IMR-90 (cell line): Measurements from ENCODE around the gene APBB3. TPM values are rescaled to one million over a fixed set of nuclear protein-coding genes. Genes with fewer than 3 reads are reported as not detected.

ENCODE experiments used
- ATAC-seq: fragments of 200-7000 bp; cut with Tn5 transposase; 2 replicates; pipeline ENCODE4 v1.9.1; 2020; ENCODE audit warnings: low read depth, mild to moderate bottlenecking, moderate library complexity
- BruUV-seq: library from RNA; stranded (reverse); fragments of 400-500 nt; replicated peaks from 2 replicates; lab custom pipeline; 2021; lab: Mats Ljungman, UMichigan
- CTCF ChIA-PET: fragments of 300-600 bp; formaldehyde crosslinking; extraction: SDS; loops from one replicate; lab custom pipeline; 2021; ENCODE audit warnings: antibody characterized with exemption; lab: Yijun Ruan, JAX
- POLR2A ChIA-PET: fragments of 300-600 bp; sonication (Branson Sonifier 250); formaldehyde crosslinking; loops from one replicate; lab custom pipeline; 2022; ENCODE audit warnings: antibody characterized with exemption; ENCODE audit not compliant: unreplicated experiment; lab: Charles Lee
- DNase-seq: peaks from one replicate; pipeline ENCODE4 v3.0.0; 2013
- H2AFZ ChIP-seq: replicated peaks from 2 replicates; pipeline ENCODE3; 2013; ENCODE audit warnings: low read length, mild to moderate bottlenecking; ENCODE audit not compliant: poor library complexity
- H2AK5ac ChIP-seq: 2 replicates; pipeline ENCODE4 v1.6.1; 2013; ENCODE audit warnings: low read depth, low read length, inconsistent platforms
- H2AK9ac ChIP-seq: replicated peaks from 2 replicates; pipeline ENCODE3; 2013; ENCODE audit warnings: mild to moderate bottlenecking, low read depth, low read length, moderate library complexity; ENCODE audit not compliant: poor library complexity
- H2BK120ac ChIP-seq: 2 replicates; pipeline ENCODE4 v1.6.1; 2013; ENCODE audit warnings: low read depth, low read length, inconsistent platforms
- H2BK15ac ChIP-seq: 3 replicates; pipeline ENCODE4 v1.6.1; 2013; ENCODE audit warnings: low read depth, low read length, inconsistent platforms
- H2BK20ac ChIP-seq: 2 replicates; pipeline ENCODE4 v1.6.1; 2013; ENCODE audit warnings: low read depth, mild to moderate bottlenecking, inconsistent platforms, low read length, moderate library complexity
- H2BK5ac ChIP-seq: 2 replicates; pipeline ENCODE4 v1.6.1; 2013; ENCODE audit warnings: mild to moderate bottlenecking, low read depth, low read length, inconsistent platforms; ENCODE audit not compliant: poor library complexity, severe bottlenecking
- H3K14ac ChIP-seq: replicated peaks from 2 replicates; pipeline ENCODE4 v1.6.1; 2013; ENCODE audit warnings: low read depth, low read length, inconsistent platforms
- H3K18ac ChIP-seq: 2 replicates; pipeline ENCODE4 v1.6.1; 2013; ENCODE audit warnings: low read depth, low read length, control low read depth
- H3K23ac ChIP-seq: 2 replicates; pipeline ENCODE4 v1.6.1; 2013; ENCODE audit warnings: low read depth, low read length, inconsistent platforms
- H3K27ac ChIP-seq: 2 replicates; pipeline ENCODE4 v1.5.1; 2013; ENCODE audit warnings: mild to moderate bottlenecking, control low read depth, low read length; ENCODE audit not compliant: insufficient read depth
- H3K27me3 ChIP-seq: 2 replicates; pipeline ENCODE4 v1.6.1; 2013; ENCODE audit warnings: low read length; ENCODE audit not compliant: control insufficient read depth, insufficient read depth
- H3K36me3 ChIP-seq: 2 replicates; pipeline ENCODE4 v1.6.1; 2013; ENCODE audit warnings: low read length, mixed read lengths; ENCODE audit not compliant: control insufficient read depth, insufficient read depth
- H3K4ac ChIP-seq: 2 replicates; pipeline ENCODE4 v1.6.1; 2013; ENCODE audit warnings: low read depth, low read length, inconsistent platforms
- H3K4me1 ChIP-seq: 2 replicates; pipeline ENCODE4 v1.6.1; 2013; ENCODE audit warnings: low read length, mixed read lengths; ENCODE audit not compliant: control insufficient read depth, insufficient read depth
- H3K4me2 ChIP-seq: 2 replicates; pipeline ENCODE4 v1.6.1; 2013; ENCODE audit warnings: low read depth, mild to moderate bottlenecking, control low read depth, low read length, moderate library complexity
- H3K4me3 ChIP-seq: 2 replicates; pipeline ENCODE4 v1.5.1; 2013; ENCODE audit warnings: low read depth, mild to moderate bottlenecking, control low read depth, low read length, moderate library complexity; ENCODE audit not compliant: insufficient read depth
- H3K56ac ChIP-seq: 2 replicates; pipeline ENCODE4 v1.6.1; 2013; ENCODE audit warnings: low read length, inconsistent platforms; ENCODE audit not compliant: insufficient read depth; ENCODE audit errors: extremely low read depth
- H3K79me1 ChIP-seq, 2 experiments: 2 replicates each; pipeline ENCODE4 v1.6.1; 2013; ENCODE audit warnings: low read length in 2 of 2, inconsistent platforms in 1 of 2, low read depth in 1 of 2
- H3K9ac ChIP-seq: 2 replicates; pipeline ENCODE4 v1.6.1; 2013; ENCODE audit warnings: low read depth, low read length, control low read depth
- H3K9me1 ChIP-seq: 2 replicates; pipeline ENCODE4 v1.6.1; 2013; ENCODE audit warnings: low read length, inconsistent platforms; ENCODE audit not compliant: insufficient read depth
- H3K9me3 ChIP-seq: 2 replicates; pipeline ENCODE4 v1.6.1; 2013; ENCODE audit warnings: low read length; ENCODE audit not compliant: control insufficient read depth, insufficient read depth
- H4K20me1 ChIP-seq: 2 replicates; pipeline ENCODE4 v1.6.1; 2013; ENCODE audit warnings: low read length, inconsistent platforms; ENCODE audit not compliant: insufficient read depth
- H4K5ac ChIP-seq: 2 replicates; pipeline ENCODE4 v1.6.1; 2013; ENCODE audit warnings: mild to moderate bottlenecking, low read depth, low read length, control low read depth
- H4K8ac ChIP-seq, 2 experiments: 2 replicates each; pipeline ENCODE4 v1.6.1; 2013; ENCODE audit warnings: low read depth in 2 of 2, low read length in 2 of 2, control low read depth in 1 of 2, inconsistent platforms in 1 of 2
- H4K91ac ChIP-seq: 2 replicates; pipeline ENCODE4 v1.6.1; 2013; ENCODE audit warnings: low read depth, low read length, inconsistent platforms; ENCODE audit not compliant: insufficient read depth
- BHLHE40 ChIP-seq: fragments of 150-350 bp; IDR thresholded peaks from 2 replicates; pipeline ENCODE4 v1.6.1; 2016; ENCODE audit warnings: mild to moderate bottlenecking, low read depth, low read length
- CEBPB ChIP-seq: IDR thresholded peaks from 2 replicates; pipeline ENCODE4 v1.6.1; 2012; ENCODE audit warnings: low read depth, low read length, improper control_type of control experiment
- FOS ChIP-seq: fragments of 150-350 bp; IDR thresholded peaks from 2 replicates; pipeline ENCODE4 v1.6.1; 2016; ENCODE audit warnings: low read depth, low read length
- POLR2A ChIP-seq: IDR thresholded peaks from 2 replicates; pipeline ENCODE4 v1.6.1; 2012; ENCODE audit warnings: mild to moderate bottlenecking, low read depth, low read length
- RFX5 ChIP-seq: IDR thresholded peaks from 2 replicates; pipeline ENCODE4 v1.8.0; 2012; ENCODE audit warnings: low read depth, mild to moderate bottlenecking, low read length, moderate library complexity
- WGBS, 2 experiments: methylation state at CpG; one replicate each; pipeline versions ENCODE4 v1.1.5 to v1.1.7; 2013; ENCODE audit warnings: missing lambda C conversion rate in 2 of 2; ENCODE audit not compliant: insufficient read length in 1 of 2; ENCODE audit errors: extremely low coverage in 2 of 2; 5-methylcytosine and 5-hydroxymethylcytosine counted together
- dilution Hi-C: fragments of 300-500 bp; cut with HindIII; formaldehyde crosslinking; loops from one replicate; pipeline ENCODE4 v1.14.3; 2018; ENCODE audit warnings: low sequenced_read_pairs; ENCODE audit not compliant: unreplicated experiment
- in situ Hi-C: fragments of 300-500 bp; cut with MboI; formaldehyde crosslinking; loops from 3 replicates; pipeline ENCODE4 v1.14.3; 2019; ENCODE audit warnings: low sequenced_read_pairs, inconsistent platforms, mixed read lengths
- intact Hi-C: fragments of 100-400 bp; cut with micrococcal nuclease; formaldehyde crosslinking; loops from 2 replicates; pipeline ENCODE4 v1.10.0; 2022
- polyA plus RNA-seq, 3 experiments: library from polyadenylated mRNA; depleted of rRNA; stranded (reverse); fragments of >200 nt; gene quantifications; 2 replicates each; pipeline ENCODE4 v1.2.3, GENCODE V29; 2012; ENCODE audit warnings: low replicate concordance in 1 of 3
- total RNA-seq: library from RNA; depleted of rRNA; stranded (reverse); fragments of >200 nt; gene quantifications from 2 replicates; pipeline ENCODE4 v1.2.3, GENCODE V29; 2012
- TF ChIP-seq, protein P1 (sequence below): fragments of 150-350 bp; IDR thresholded peaks from 2 replicates; pipeline ENCODE4 v1.6.1; 2017; ENCODE audit warnings: mild to moderate bottlenecking, antibody characterized with exemption, low read length, low read depth
- TF ChIP-seq, protein P2 (sequence below): conservative IDR thresholded peaks from 2 replicates; pipeline ENCODE4 v1.5.1; 2012; ENCODE audit warnings: mild to moderate bottlenecking, low read depth, low read length, improper control_type of control experiment

Gene APBB3
- total and polyA plus RNA-seq, 2 of the 4 experiments (the other 2 are of a cell fraction) = 6.6 to 23.8 TPM

DNA sequence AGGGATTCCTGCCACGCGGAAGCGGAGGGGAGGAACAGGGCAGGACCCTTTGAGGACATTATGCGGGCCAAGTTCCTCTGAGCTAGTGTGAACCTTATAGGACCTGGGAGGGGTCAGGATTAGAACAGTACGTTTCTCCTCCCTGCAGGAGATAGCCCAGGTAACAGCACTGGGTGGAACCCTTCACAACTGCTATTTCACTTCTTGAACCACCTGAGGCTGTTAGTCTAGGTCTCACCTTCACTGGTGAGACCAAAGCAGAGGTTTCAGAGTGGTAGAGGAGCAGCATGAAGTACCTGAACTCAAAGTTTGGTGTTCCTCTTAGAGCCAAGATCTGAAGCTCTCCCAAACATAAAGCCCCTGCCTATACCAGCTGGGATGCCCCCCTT is 16.1 kb downstream of the APBB3 start:
- H2AK5ac ChIP-seq = no peak overlapping the region
- H3K14ac ChIP-seq = 0 out of 2 replicates have a peak overlapping the region, but pooled peaks have one; percentile 1
- peaks cover 26% of the 10 kb centered on the region for H4K20me1 ChIP-seq
- no peak overlapping the region for H3K4me3 ChIP-seq
- no peak overlapping the region for H3K18ac ChIP-seq
- peaks cover 7 to 58% of the 10 kb centered on the region in 2 experiments; a peak in 3 of 4 replicates for H3K79me1 ChIP-seq
- H3K27me3 ChIP-seq = no peaks in the 10 kb centered on the region
- H2BK20ac ChIP-seq = no peak overlapping the region
- no peak overlapping the region for H3K56ac ChIP-seq
- DNase-seq (no peak), ATAC-seq (no peak)
- intact Hi-C loops = no loop called here
- no TSS peak for BruUV-seq
- H3K27ac ChIP-seq = peak overlapping the region; percentile 3; the same call in 1 of the 2 replicates
- H2AK9ac ChIP-seq = peak overlapping the region; percentile 13
- H3K23ac ChIP-seq = no peak overlapping the region; the same call in 1 of the 2 replicates
- peak overlapping the region in 1 of 2 experiments; percentile 9; a peak in 1 of 4 replicates for H4K8ac ChIP-seq
- TF ChIP-seq CEBPB (no peak), POLR2A (no peak), BHLHE40 (no peak), FOS (no peak), RFX5 (no peak)
- TF ChIP-seq, protein P1, sequence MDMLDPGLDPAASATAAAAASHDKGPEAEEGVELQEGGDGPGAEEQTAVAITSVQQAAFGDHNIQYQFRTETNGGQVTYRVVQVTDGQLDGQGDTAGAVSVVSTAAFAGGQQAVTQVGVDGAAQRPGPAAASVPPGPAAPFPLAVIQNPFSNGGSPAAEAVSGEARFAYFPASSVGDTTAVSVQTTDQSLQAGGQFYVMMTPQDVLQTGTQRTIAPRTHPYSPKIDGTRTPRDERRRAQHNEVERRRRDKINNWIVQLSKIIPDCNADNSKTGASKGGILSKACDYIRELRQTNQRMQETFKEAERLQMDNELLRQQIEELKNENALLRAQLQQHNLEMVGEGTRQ = no peak
- TF ChIP-seq, protein P2, sequence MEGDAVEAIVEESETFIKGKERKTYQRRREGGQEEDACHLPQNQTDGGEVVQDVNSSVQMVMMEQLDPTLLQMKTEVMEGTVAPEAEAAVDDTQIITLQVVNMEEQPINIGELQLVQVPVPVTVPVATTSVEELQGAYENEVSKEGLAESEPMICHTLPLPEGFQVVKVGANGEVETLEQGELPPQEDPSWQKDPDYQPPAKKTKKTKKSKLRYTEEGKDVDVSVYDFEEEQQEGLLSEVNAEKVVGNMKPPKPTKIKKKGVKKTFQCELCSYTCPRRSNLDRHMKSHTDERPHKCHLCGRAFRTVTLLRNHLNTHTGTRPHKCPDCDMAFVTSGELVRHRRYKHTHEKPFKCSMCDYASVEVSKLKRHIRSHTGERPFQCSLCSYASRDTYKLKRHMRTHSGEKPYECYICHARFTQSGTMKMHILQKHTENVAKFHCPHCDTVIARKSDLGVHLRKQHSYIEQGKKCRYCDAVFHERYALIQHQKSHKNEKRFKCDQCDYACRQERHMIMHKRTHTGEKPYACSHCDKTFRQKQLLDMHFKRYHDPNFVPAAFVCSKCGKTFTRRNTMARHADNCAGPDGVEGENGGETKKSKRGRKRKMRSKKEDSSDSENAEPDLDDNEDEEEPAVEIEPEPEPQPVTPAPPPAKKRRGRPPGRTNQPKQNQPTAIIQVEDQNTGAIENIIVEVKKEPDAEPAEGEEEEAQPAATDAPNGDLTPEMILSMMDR = no peak
- no peak overlapping the region for H4K91ac ChIP-seq
- dilution Hi-C loops = no loop called here
- no peak overlapping the region for H3K4ac ChIP-seq
- H2AFZ ChIP-seq = no peak overlapping the region
- no peaks in the 10 kb centered on the region for H3K9me3 ChIP-seq
- H3K9ac ChIP-seq = 0 out of 2 replicates have a peak overlapping the region, but pooled peaks have one; percentile 9
- in situ Hi-C loops = no loop called here
- 0 out of 2 replicates have a peak, but pooled peaks cover 3% of the 10 kb centered on the region for H3K9me1 ChIP-seq
- no peak overlapping the region for H4K5ac ChIP-seq
- ChIA-PET CTCF (interaction anchor here (0.8 to 2.1 kb wide), 4 partner anchors 13 to 98 kb away, joined by 3 to 8 read pairs (median 4); partner anchors contain the start of gene CD14), POLR2A (no interaction called here)
- H3K4me1 ChIP-seq = peaks cover 14% of the 10 kb centered on the region
- H2BK120ac ChIP-seq = no peak overlapping the region
- peaks cover 30% of the 10 kb centered on the region for H3K36me3 ChIP-seq
- H3K4me2 ChIP-seq = no peak overlapping the region; the same call in 1 of the 2 replicates
- no peak overlapping the region for H2BK5ac ChIP-seq
- H2BK15ac ChIP-seq = no peak overlapping the region
- WGBS, 2 experiments = no CpG with 5 or more reads among the region's 5 CpGs
